ENCODE measurements around the gene NDST1. TPM values are rescaled to one million over a fixed set of nuclear protein-coding genes. Genes with fewer than 3 reads are reported as not detected.

The NDST1 gene
- total RNA-seq, 3 donors from 2014 or later: 58.1 to 66.5 (median 60.6) TPM

- H3K9me3 ChIP-seq: no peaks in the 10 kb centered on the region
- H3K4me3 ChIP-seq: no peak overlapping the region
- H3K4me1 ChIP-seq (ENCODE audit: low read depth): peaks cover 3% of the 10 kb centered on the region
- H3K36me3 ChIP-seq (ENCODE audit: low read depth): no peaks in the 10 kb centered on the region
- intact Hi-C loops (cut with DNase I, micrococcal nuclease): loop anchor here (2.0 to 5.0 kb wide), 2 partner anchors 286 to 287 kb away; partner anchors contain the start of gene IRGM (in 2 of the 2)
- ATAC-seq: peak; percentile 92
- peak in 1 of 3 donors; percentile 98 for DNase-seq
- TF ChIP-seq CTCF (IDR thresholded peaks at IDR 0.05): peak; percentile 77
These were observed 52.7 kb downstream of the NDST1 start for GRCh38 chr5:150560401-150561191.

- intact Hi-C loops (cut with DNase I, micrococcal nuclease): loop anchor here (2.0 to 5.0 kb wide), 2 partner anchors 286 kb away; partner anchors contain the start of gene IRGM (in 2 of the 2)
- TF ChIP-seq CTCF (IDR thresholded peaks at IDR 0.05): no peak
- H3K36me3 ChIP-seq (ENCODE audit: low read depth): no peaks in the 10 kb centered on the region
- DNase-seq (no peak), ATAC-seq (no peak)
- peaks cover 3% of the 10 kb centered on the region for H3K4me1 ChIP-seq (ENCODE audit: low read depth)
- no peaks in the 10 kb centered on the region for H3K9me3 ChIP-seq
- no peak overlapping the region for H3K4me3 ChIP-seq
These were observed 53.2 kb downstream of the NDST1 start for GRCh38 chr5:150561192-150561512.

GRCh38 chr5:150561571-150562275 lies 53.8 kb downstream of the NDST1 start:
- intact Hi-C loops (cut with DNase I, micrococcal nuclease): loop anchor here (2.0 to 5.0 kb wide), 3 partner anchors 95 to 286 kb away; partner anchors contain the start of gene IRGM (in 2 of the 2)
- Histone ChIP-seq H3K4me1 (ENCODE audit: low read depth) (peaks cover 3% of the 10 kb centered on the region), H3K9me3 (no peaks in the 10 kb centered on the region), H3K4me3 (no peak overlapping the region), H3K36me3 (ENCODE audit: low read depth) (no peaks in the 10 kb centered on the region)
- no peak for TF ChIP-seq CTCF (IDR thresholded peaks at IDR 0.05)
- DNase-seq: no peak
- peak; percentile 37 for ATAC-seq

GRCh38 chr5:150562832-150563231 lies 54.9 kb downstream of the NDST1 start:
- no peak overlapping the region for H3K4me3 ChIP-seq
- intact Hi-C loops (cut with DNase I, micrococcal nuclease): loop anchor here (2.0 to 5.0 kb wide), 2 partner anchors 94 to 284 kb away; partner anchors contain the start of gene IRGM (in 1 of the 2)
- DNase-seq (peak in 1 of 3 donors; percentile 89), ATAC-seq (peak; percentile 55)
- peaks cover 3% of the 10 kb centered on the region for H3K4me1 ChIP-seq (ENCODE audit: low read depth)
- H3K9me3 ChIP-seq: no peaks in the 10 kb centered on the region
- H3K36me3 ChIP-seq (ENCODE audit: low read depth): no peaks in the 10 kb centered on the region
- peak; percentile 36 for TF ChIP-seq CTCF (IDR thresholded peaks at IDR 0.05)

GRCh38 chr5:150565868-150566267 lies 57.9 kb downstream of the NDST1 start:
- no peak for TF ChIP-seq CTCF (IDR thresholded peaks at IDR 0.05)
- intact Hi-C loops (cut with DNase I, micrococcal nuclease): no loop called here

More at GRCh38 chr5:150565868-150566267, 57.9 kb downstream of the NDST1 start:
- H3K9me3 ChIP-seq: no peaks in the 10 kb centered on the region
- no peak for DNase-seq
- ATAC-seq: no peak
- peaks cover 1% of the 10 kb centered on the region for H3K4me1 ChIP-seq (ENCODE audit: low read depth)
- H3K36me3 ChIP-seq (ENCODE audit: low read depth): no peaks in the 10 kb centered on the region
- H3K4me3 ChIP-seq: no peak overlapping the region
